ENCODE results near the gene ANO9.
"Not testable (repeated sequence)": the region's sequence is repeated elsewhere in the genome, so short reads cannot be mapped to it uniquely, and the experiment has no call there.

ANO9 gene

GRCh38 chr11:471468-472145 lies 29.8 kb upstream of the ANO9 start:
- no peak for DNase-seq (ENCODE audit: low spot score)

- DNase-seq (ENCODE audit: low spot score): peak; percentile 91
Observed at GRCh38 chr11:469684-470560, 28.1 kb upstream of the ANO9 start.

- DNase-seq (ENCODE audit: low spot score): not testable (repeated sequence)
Observed at GRCh38 chr11:469026-469683, 27.3 kb upstream of the ANO9 start.

- no peak for DNase-seq (ENCODE audit: low spot score)
Observed at GRCh38 chr11:468493-468892, 26.7 kb upstream of the ANO9 start.

- no peak for DNase-seq (ENCODE audit: low spot score)
Observed at GRCh38 chr11:468036-468435, 26.2 kb upstream of the ANO9 start.

GRCh38 chr11:465896-466530 lies 24.2 kb upstream of the ANO9 start:
- no peak for DNase-seq (ENCODE audit: low spot score)

GRCh38 chr11:464316-464715 lies 22.5 kb upstream of the ANO9 start:
- no peak for DNase-seq (ENCODE audit: low spot score)

GRCh38 chr11:462107-462890 lies 20.5 kb upstream of the ANO9 start:
- no peak for DNase-seq (ENCODE audit: low spot score)

GRCh38 chr11:461626-462025 lies 19.8 kb upstream of the ANO9 start:
- DNase-seq (ENCODE audit: low spot score): no peak

- DNase-seq (ENCODE audit: low spot score): no peak
Observed at GRCh38 chr11:460331-461199, 18.8 kb upstream of the ANO9 start.

GRCh38 chr11:459511-460220 lies 17.9 kb upstream of the ANO9 start:
- DNase-seq (ENCODE audit: low spot score): no peak

- no peak for DNase-seq (ENCODE audit: low spot score)
Observed at GRCh38 chr11:457111-457760, 15.4 kb upstream of the ANO9 start.

GRCh38 chr11:456533-456932 lies 14.7 kb upstream of the ANO9 start:
- DNase-seq (ENCODE audit: low spot score): no peak

GRCh38 chr11:455566-456147 lies 13.8 kb upstream of the ANO9 start:
- DNase-seq (ENCODE audit: low spot score): no peak

- DNase-seq (ENCODE audit: low spot score): no peak
Observed at GRCh38 chr11:454801-455565, 13.2 kb upstream of the ANO9 start.

- DNase-seq (ENCODE audit: low spot score): no peak
Observed at GRCh38 chr11:454043-454442, 12.2 kb upstream of the ANO9 start.

GRCh38 chr11:453564-453963 lies 11.8 kb upstream of the ANO9 start:
- no peak for DNase-seq (ENCODE audit: low spot score)

- DNase-seq (ENCODE audit: low spot score): no peak
Observed at GRCh38 chr11:452916-453527, 11.2 kb upstream of the ANO9 start.
